Activated T-helper 1 cell treated with anti-CD3 and anti-CD28 coated beads, Interleukin-12 subunit alpha, Interleukin-12 subunit beta, Interleukin-2, Interleukin-4 antibody, amounts not matched to agents 30 ng/mL and 10 ng/mL and 1 ng/mL, durations not matched to agents 14 hours and 24 hours and 36 hours (primary cell): ENCODE results near the gene SWSAP1. TPM values are rescaled to one million over a fixed set of nuclear protein-coding genes. Genes with fewer than 3 reads are reported as not detected.
"Not testable (repeated sequence)": the region's sequence is repeated elsewhere in the genome, so short reads cannot be mapped to it uniquely, and the experiment has no call there.

Source experiments
- DNase-seq: peaks from one replicate; pipeline ENCODE4 v3.0.0; 2021; ENCODE audit warnings: low spot score
- H3K27ac Mint-ChIP-seq: one replicate; pipeline ENCODE4 v1.8.0; 2021; ENCODE audit warnings: mild to moderate bottlenecking, mixed read lengths
- H3K27me3 Mint-ChIP-seq: one replicate; pipeline ENCODE4 v1.8.0; 2022; ENCODE audit warnings: mild to moderate bottlenecking, moderate library complexity, mixed read lengths; ENCODE audit not compliant: insufficient read depth
- H3K36me3 Mint-ChIP-seq: one replicate; pipeline ENCODE4 v1.8.0; 2021; ENCODE audit warnings: low read depth, mixed read lengths
- H3K4me1 Mint-ChIP-seq: one replicate; pipeline ENCODE4 v1.8.0; 2021; ENCODE audit warnings: low read depth, mixed read lengths
- H3K4me3 Mint-ChIP-seq: one replicate; pipeline ENCODE4 v1.8.0; 2021; ENCODE audit warnings: mild to moderate bottlenecking, moderate library complexity, mixed read lengths
- H3K9me3 Mint-ChIP-seq: one replicate; pipeline ENCODE4 v1.8.0; 2021; ENCODE audit warnings: mixed read lengths
- intact Hi-C: fragments of 100-400 bp; cut with micrococcal nuclease; formaldehyde crosslinking; loops from one replicate; pipeline ENCODE4 v1.15.1; 2024
- total RNA-seq: library from RNA; stranded (reverse); gene quantifications from 2 replicates; pipeline ENCODE4 v1.2.3, GENCODE V29; 2022

The SWSAP1 gene, protein sequence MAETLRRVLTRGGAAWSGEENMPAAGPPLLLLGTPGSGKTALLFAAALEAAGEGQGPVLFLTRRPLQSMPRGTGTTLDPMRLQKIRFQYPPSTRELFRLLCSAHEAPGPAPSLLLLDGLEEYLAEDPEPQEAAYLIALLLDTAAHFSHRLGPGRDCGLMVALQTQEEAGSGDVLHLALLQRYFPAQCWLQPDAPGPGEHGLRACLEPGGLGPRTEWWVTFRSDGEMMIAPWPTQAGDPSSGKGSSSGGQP
- 3.2 and 3.9 TPM in 2 replicates for total RNA-seq

GRCh38 chr19:11374433-11375142 is at the start of gene SWSAP1:
Gene SWSAP1 (plus strand): TSS chr19:11374666. CDS start chr19:11374681, 15 bp downstream.
- Mint-ChIP-seq H3K4me3 (no peak within 1 kb of the TSS), H3K9me3 (no peaks in the 10 kb centered on the region), H3K4me1 (peaks cover 31% of the 10 kb centered on the region), H3K27ac (no peak within 1 kb of the TSS), H3K27me3 (no peaks in the 10 kb centered on the region), H3K36me3 (peaks cover 16% of the 10 kb centered on the region)
- intact Hi-C loops, result loop anchor here (1.0 to 2.0 kb wide), 8 partner anchors 19 to 223 kb away; partner anchors contain the start of genes CCDC159, ECSIT, ODAD3 and PLPPR2
- peak; percentile 97 for DNase-seq

- Mint-ChIP-seq H3K36me3 (peaks cover 5% of the 10 kb centered on the region), H3K4me1 (peaks cover 16% of the 10 kb centered on the region), H3K9me3 (no peaks in the 10 kb centered on the region), H3K27me3 (no peaks in the 10 kb centered on the region), H3K4me3 (no peak overlapping the region), H3K27ac (peak overlapping the region; percentile 89)
- intact Hi-C loops, result loop anchor here (1.0 kb wide), 1 partner anchor 21 kb away; the partner anchor contains the start of genes CCDC159 and TMEM205
- DNase-seq, result no peak
These were observed 49.6 kb upstream of the SWSAP1 start for GRCh38 chr19:11324748-11325389.

DNA sequence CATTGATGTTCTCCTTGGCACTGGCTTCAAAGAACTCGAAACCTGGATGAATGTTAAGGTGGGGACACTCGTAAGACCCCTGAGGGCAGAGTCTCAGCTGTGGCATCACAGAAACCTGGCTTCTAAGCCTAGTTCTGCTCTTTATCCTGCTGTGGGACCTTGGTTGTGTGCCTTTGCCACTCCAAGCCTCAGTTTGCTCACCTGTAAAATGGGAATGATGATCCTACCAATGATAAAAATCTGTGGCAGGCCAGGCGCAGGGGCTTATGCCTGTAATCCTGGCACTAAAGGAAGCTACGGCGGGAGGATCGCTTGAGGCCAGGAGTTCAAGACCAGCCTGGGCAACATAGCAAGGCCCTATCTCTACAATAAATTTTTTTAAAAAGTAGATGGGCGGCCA is 48.9 kb upstream of the SWSAP1 start:
- peaks cover 16% of the 10 kb centered on the region for H3K4me1 Mint-ChIP-seq
- DNase-seq, result no peak
- H3K4me3 Mint-ChIP-seq, result no peak overlapping the region
- H3K27ac Mint-ChIP-seq, result no peak overlapping the region
- H3K27me3 Mint-ChIP-seq, result no peaks in the 10 kb centered on the region
- peaks cover 10% of the 10 kb centered on the region for H3K36me3 Mint-ChIP-seq
- H3K9me3 Mint-ChIP-seq, result no peaks in the 10 kb centered on the region
- intact Hi-C loops, result no loop called here

DNA sequence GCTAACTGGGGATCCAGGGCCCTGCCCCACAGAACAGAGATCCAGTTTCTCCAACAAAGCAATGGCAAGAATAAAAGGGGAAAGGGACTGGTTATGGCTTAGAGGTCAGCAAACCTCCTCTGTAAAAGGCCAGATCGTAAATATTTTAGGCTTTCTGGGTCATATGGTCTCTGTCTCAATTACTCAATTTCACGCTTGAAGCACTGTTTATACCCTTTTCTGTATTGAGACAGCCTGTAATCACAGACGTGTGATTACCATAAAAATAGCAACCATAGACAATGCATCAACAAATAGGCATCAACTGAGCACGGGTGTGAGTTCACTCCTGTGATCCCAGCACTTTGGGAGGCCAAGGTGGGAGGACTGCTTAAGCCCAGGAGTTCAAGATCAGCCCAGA is 44.3 kb upstream of the SWSAP1 start:
- H3K36me3 Mint-ChIP-seq, result peaks cover 9% of the 10 kb centered on the region
- no peak for DNase-seq
- intact Hi-C loops, result no loop called here
- no peak overlapping the region for H3K27ac Mint-ChIP-seq
- H3K4me1 Mint-ChIP-seq, result no peaks in the 10 kb centered on the region
- H3K4me3 Mint-ChIP-seq, result no peak overlapping the region
- H3K9me3 Mint-ChIP-seq, result no peaks in the 10 kb centered on the region
- H3K27me3 Mint-ChIP-seq, result no peaks in the 10 kb centered on the region

- DNase-seq, result no peak
- H3K9me3 Mint-ChIP-seq, result no peaks in the 10 kb centered on the region
- peaks cover 17% of the 10 kb centered on the region for H3K36me3 Mint-ChIP-seq
- H3K27ac Mint-ChIP-seq, result no peak overlapping the region
- no peaks in the 10 kb centered on the region for H3K27me3 Mint-ChIP-seq
- H3K4me1 Mint-ChIP-seq, result no peaks in the 10 kb centered on the region
- H3K4me3 Mint-ChIP-seq, result no peak overlapping the region
- intact Hi-C loops, result no loop called here
These were observed 43.0 kb upstream of the SWSAP1 start for GRCh38 chr19:11331502-11331901.

GRCh38 chr19:11332822-11333221 is 41.6 kb upstream of the SWSAP1 start:
- H3K4me3 Mint-ChIP-seq, result no peak overlapping the region
- no peak for DNase-seq
- peaks cover 6% of the 10 kb centered on the region for H3K4me1 Mint-ChIP-seq
- H3K36me3 Mint-ChIP-seq, result peaks cover 20% of the 10 kb centered on the region
- H3K27ac Mint-ChIP-seq, result no peak overlapping the region
- no peaks in the 10 kb centered on the region for H3K27me3 Mint-ChIP-seq
- no peaks in the 10 kb centered on the region for H3K9me3 Mint-ChIP-seq
- intact Hi-C loops, result no loop called here

- intact Hi-C loops, H3K27ac Mint-ChIP-seq, H3K4me3 Mint-ChIP-seq, H3K27me3 Mint-ChIP-seq, DNase-seq, H3K9me3 Mint-ChIP-seq: not testable (repeated sequence)
- H3K36me3 Mint-ChIP-seq, result peaks cover 20% of the 10 kb centered on the region
- peaks cover 11% of the 10 kb centered on the region for H3K4me1 Mint-ChIP-seq
These were observed 40.6 kb upstream of the SWSAP1 start for GRCh38 chr19:11333838-11334237.

GRCh38 chr19:11335449-11336146 is 38.9 kb upstream of the SWSAP1 start:
- no peak overlapping the region for H3K27ac Mint-ChIP-seq
- H3K36me3 Mint-ChIP-seq, result peaks cover 15% of the 10 kb centered on the region
- intact Hi-C loops, result no loop called here
- no peaks in the 10 kb centered on the region for H3K27me3 Mint-ChIP-seq
- no peak for DNase-seq
- H3K4me1 Mint-ChIP-seq, result peaks cover 17% of the 10 kb centered on the region
- no peak overlapping the region for H3K4me3 Mint-ChIP-seq
- no peaks in the 10 kb centered on the region for H3K9me3 Mint-ChIP-seq

DNA sequence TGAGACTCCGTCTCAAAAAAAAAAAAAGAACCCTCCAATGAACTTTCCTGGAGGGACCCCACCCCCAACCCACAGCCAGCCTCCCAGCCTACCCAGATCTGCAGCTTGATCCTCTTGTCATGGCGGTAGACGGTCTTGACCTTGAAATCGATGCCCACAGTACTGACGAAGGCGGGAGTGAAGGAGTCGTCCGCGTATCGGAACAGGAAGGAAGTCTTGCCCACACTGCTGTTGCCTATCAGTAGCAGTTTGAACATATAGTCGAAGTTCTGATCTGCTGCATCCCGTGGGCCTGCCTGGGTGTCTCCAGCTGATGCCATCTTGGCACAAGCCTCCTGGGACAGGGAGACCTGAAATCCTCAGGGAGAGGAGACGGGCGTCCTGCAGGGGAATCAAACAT is 37.4 kb upstream of the SWSAP1 start:
- H3K27ac Mint-ChIP-seq, result no peak overlapping the region
- peaks cover 17% of the 10 kb centered on the region for H3K4me1 Mint-ChIP-seq
- no peaks in the 10 kb centered on the region for H3K27me3 Mint-ChIP-seq
- H3K36me3 Mint-ChIP-seq, result peaks cover 15% of the 10 kb centered on the region
- no peaks in the 10 kb centered on the region for H3K9me3 Mint-ChIP-seq
- H3K4me3 Mint-ChIP-seq, result no peak overlapping the region
- DNase-seq, result no peak
- intact Hi-C loops, result no loop called here

DNA sequence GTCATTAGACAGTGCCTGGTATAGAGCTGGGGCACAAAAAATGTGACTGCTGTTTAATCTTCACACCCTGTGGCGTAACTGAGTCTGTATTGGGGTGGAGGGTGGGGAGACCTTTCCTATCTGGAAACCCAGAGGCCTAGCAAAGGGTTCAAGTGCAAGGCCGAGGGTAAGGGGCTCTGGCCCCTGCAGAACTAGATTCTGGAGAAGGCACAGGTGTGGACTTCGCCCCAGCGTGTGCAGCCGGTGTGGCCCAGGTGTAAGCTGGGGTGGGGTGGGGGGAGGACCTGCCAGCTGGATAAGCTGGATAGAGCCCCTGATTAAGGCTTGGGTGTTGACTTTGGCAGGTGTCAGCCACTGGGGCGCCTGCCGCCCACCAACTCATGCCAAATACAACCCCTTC is 36.3 kb upstream of the SWSAP1 start:
- Mint-ChIP-seq H3K36me3 (peaks cover 12% of the 10 kb centered on the region), H3K9me3 (no peaks in the 10 kb centered on the region), H3K27me3 (no peaks in the 10 kb centered on the region), H3K27ac (no peak overlapping the region), H3K4me3 (no peak overlapping the region), H3K4me1 (peaks cover 17% of the 10 kb centered on the region)
- intact Hi-C loops, result no loop called here
- no peak for DNase-seq

- Mint-ChIP-seq H3K4me3 (peak overlapping the region; percentile 78), H3K36me3 (peaks cover 12% of the 10 kb centered on the region), H3K4me1 (peaks cover 17% of the 10 kb centered on the region), H3K9me3 (no peaks in the 10 kb centered on the region), H3K27me3 (no peaks in the 10 kb centered on the region), H3K27ac (no peak overlapping the region)
- no peak for DNase-seq
- intact Hi-C loops, result loop anchor here (1.0 kb wide), 1 partner anchor 17 kb away; the partner anchor contains the start of gene PLPPR2
These were observed 35.8 kb upstream of the SWSAP1 start for GRCh38 chr19:11338569-11339253.
